DOHH2 (cell line): ENCODE measurements around the gene SMIM15.

ENCODE experiments used
- CTCF ChIP-seq: fragments of 200-600 bp; sonication (generic); IDR thresholded peaks from one replicate; pipeline ENCODE4 v1.5.1; 2014; ENCODE audit warnings: antibody characterized with exemption, mild to moderate bottlenecking, low read depth, low read length; ENCODE audit not compliant: poor library complexity, severe bottlenecking
- EZH2phosphoT487 ChIP-seq: fragments of 200-600 bp; sonication (generic); IDR thresholded peaks from 2 replicates; pipeline ENCODE4 v1.6.1; 2017; ENCODE audit warnings: borderline replicate concordance, mild to moderate bottlenecking, antibody characterized with exemption, low read length, moderate library complexity, mixed read lengths

GRCh38 chr5:61163905-61164304 lies 1.6 kb upstream of the SMIM15 start:
- no peak for TF ChIP-seq CTCF
- TF ChIP-seq EZH2phosphoT487, result no peak
